ENCODE measurements around the gene SAYSD1. TPM values are rescaled to one million over a fixed set of nuclear protein-coding genes. Genes with fewer than 3 reads are reported as not detected.

Gene SAYSD1
- total and polyA plus RNA-seq, 8 donors: 1.2 to 24.8 (median 7.7) TPM

DNA sequence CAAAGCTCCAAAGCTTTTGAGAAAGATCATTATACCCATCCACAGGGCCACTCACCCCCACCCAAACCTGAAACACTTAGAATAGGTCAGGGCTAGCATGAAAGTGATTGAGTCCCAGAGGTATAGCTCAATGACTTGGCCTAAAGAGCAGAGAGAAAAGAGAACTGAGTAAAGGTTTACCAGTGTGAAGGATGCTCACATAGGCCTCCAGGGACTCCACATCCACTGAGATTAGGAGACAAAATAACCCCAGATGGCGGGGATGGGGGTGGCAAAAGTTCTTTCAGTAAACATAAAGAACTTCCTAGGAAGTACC is 12.2 kb downstream of the SAYSD1 start:
- 93 to 100% (median 95%) methylated on average over 1 of the region's 1 CpG for WGBS, 5 donors
- H3K27ac ChIP-seq: peak overlapping the region in 1 of 5 donors; percentile 6
- TF ChIP-seq POLR2AphosphoS5 (IDR thresholded peaks at IDR 0.05) (no peak), CTCF (IDR thresholded peaks at IDR 0.05) (no peak)

GRCh38 chr6:39102071-39102820 is 12.7 kb downstream of the SAYSD1 start:
- DNase-seq: peak; percentile 55 to 85
- H3K27ac ChIP-seq: peak overlapping the region in 1 of 5 donors; percentile 6
- intact Hi-C loops (cut with DNase I; ENCODE audit: low total_unique reads): no loop called here
- TF ChIP-seq POLR2AphosphoS5 (IDR thresholded peaks at IDR 0.05) (peak in 1 of 3 donors; percentile 40), POLR2A (IDR thresholded peaks at IDR 0.05) (no peak), CTCF (IDR thresholded peaks at IDR 0.05) (peak in 4 of 7 experiments; percentile 40 to 67 (median 47))
- peaks cover 0 to 12% (median 6%) of the 10 kb centered on the region in 4 donors for H3K4me1 ChIP-seq
- no peaks in the 10 kb centered on the region for H3K27me3 ChIP-seq
- peaks cover 0 to 22% (median 18%) of the 10 kb centered on the region in 4 donors for H3K36me3 ChIP-seq
- WGBS, 5 donors: 23 to 47% (median 32%) methylated on average over 12 of the region's 12 CpGs
- no peak overlapping the region for H3K4me3 ChIP-seq
- no peaks in the 10 kb centered on the region for H3K9me3 ChIP-seq

More for the DNA sequence above, 12.2 kb downstream of the SAYSD1 start:
- intact Hi-C loops (cut with DNase I; ENCODE audit: low total_unique reads): no loop called here
- Histone ChIP-seq H3K36me3 (peaks cover 0 to 22% (median 18%) of the 10 kb centered on the region in 4 donors), H3K4me1 (peaks cover 0 to 14% (median 6%) of the 10 kb centered on the region in 4 donors), H3K27me3 (no peaks in the 10 kb centered on the region), H3K4me3 (no peak overlapping the region), H3K9me3 (no peaks in the 10 kb centered on the region)
- no peak for DNase-seq

GRCh38 chr6:39100358-39100757 is 14.6 kb downstream of the SAYSD1 start:
- intact Hi-C loops (cut with DNase I; ENCODE audit: low total_unique reads): no loop called here
- Histone ChIP-seq H3K27me3 (no peaks in the 10 kb centered on the region), H3K4me1 (peaks cover 0 to 12% (median 6%) of the 10 kb centered on the region in 4 donors), H3K9me3 (no peaks in the 10 kb centered on the region), H3K27ac (no peak overlapping the region), H3K4me3 (no peak overlapping the region), H3K36me3 (peaks cover 0 to 18% (median 15%) of the 10 kb centered on the region in 4 donors)
- DNase-seq: no peak
- TF ChIP-seq EP300 (IDR thresholded peaks at IDR 0.05): no peak
- no peak for TF ChIP-seq POLR2A (IDR thresholded peaks at IDR 0.05)
- TF ChIP-seq CTCF (IDR thresholded peaks at IDR 0.05): no peak
- TF ChIP-seq POLR2AphosphoS5 (IDR thresholded peaks at IDR 0.05): no peak
- 71 to 83% (median 79%) methylated on average over 3 of the region's 3 CpGs for WGBS, 5 donors

DNA sequence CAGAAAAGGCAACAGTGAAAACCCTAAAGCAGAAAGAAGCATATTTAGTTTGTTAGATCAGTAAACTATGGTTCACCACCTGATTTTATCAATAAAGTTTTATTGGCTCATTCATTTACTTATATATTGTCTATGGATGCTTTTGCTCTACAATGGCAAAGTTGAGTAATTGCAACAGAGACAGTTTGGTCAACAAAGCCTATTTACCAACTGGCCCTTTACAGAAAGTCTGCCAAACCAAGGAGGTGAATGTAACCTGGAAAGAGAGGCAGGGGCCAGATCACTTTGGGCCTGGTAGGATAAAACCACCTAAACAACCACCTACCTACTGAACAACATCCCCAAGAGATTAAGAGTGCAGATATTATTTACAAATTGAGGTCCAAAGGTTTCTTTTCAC is 19.4 kb downstream of the SAYSD1 start:
- no peak overlapping the region for H3K4me3 ChIP-seq
- no peak for TF ChIP-seq CTCF (IDR thresholded peaks at IDR 0.05)
- no peak for TF ChIP-seq POLR2AphosphoS5 (IDR thresholded peaks at IDR 0.05)
- no peak for TF ChIP-seq EP300 (IDR thresholded peaks at IDR 0.05)
- no peak for TF ChIP-seq POLR2A (IDR thresholded peaks at IDR 0.05)
- peaks cover 0 to 12% (median 0%) of the 10 kb centered on the region in 4 donors for H3K4me1 ChIP-seq
- intact Hi-C loops (cut with DNase I; ENCODE audit: low total_unique reads): no loop called here
- H3K27ac ChIP-seq: no peak overlapping the region
- no peaks in the 10 kb centered on the region for H3K9me3 ChIP-seq
- no peaks in the 10 kb centered on the region for H3K36me3 ChIP-seq
- no peak for DNase-seq
- peaks cover 0 to 8% (median 0%) of the 10 kb centered on the region in 3 donors for H3K27me3 ChIP-seq

Data from stomach (tissue), 9 donors.